HG03457 (cell line): ENCODE measurements around the gene BAZ1B.
A peak's percentile ranks its signal among the peaks of the same experiment; 100 is the strongest.
"Not testable (repeated sequence)": the region's sequence is repeated elsewhere in the genome, so short reads cannot be mapped to it uniquely, and the experiment has no call there.

ENCODE experiments used
- ATAC-seq: cut with Tn5 transposase; IDR thresholded peaks from one replicate; pipeline ENCODE4 v1.9.1; 2021; ENCODE audit warnings: moderate number of reproducible peaks; ENCODE audit not compliant: unreplicated experiment

BAZ1B gene

GRCh38 chr7:73447121-73447733 lies 74.9 kb downstream of the BAZ1B start:
- no peak for ATAC-seq

- no peak for ATAC-seq
These were observed 75.4 kb downstream of the BAZ1B start for GRCh38 chr7:73446682-73447081.

- ATAC-seq, result no peak
These were observed 78.4 kb downstream of the BAZ1B start for GRCh38 chr7:73443548-73444255.

GRCh38 chr7:73442903-73443500 lies 79.1 kb downstream of the BAZ1B start:
- ATAC-seq, result no peak

- ATAC-seq, result no peak
These were observed 79.7 kb downstream of the BAZ1B start for GRCh38 chr7:73442222-73442902.

GRCh38 chr7:73439410-73439704 lies 82.7 kb downstream of the BAZ1B start:
- no peak for ATAC-seq

- ATAC-seq, result no peak
These were observed 83.3 kb downstream of the BAZ1B start for GRCh38 chr7:73438547-73439409.

GRCh38 chr7:73437621-73438416 lies 84.3 kb downstream of the BAZ1B start:
- no peak for ATAC-seq

GRCh38 chr7:73437091-73437490 lies 85.0 kb downstream of the BAZ1B start:
- no peak for ATAC-seq

- no peak for ATAC-seq
These were observed 85.8 kb downstream of the BAZ1B start for GRCh38 chr7:73436031-73436929.

- ATAC-seq, result no peak
These were observed 86.6 kb downstream of the BAZ1B start for GRCh38 chr7:73435471-73436009.

GRCh38 chr7:73434701-73435069 lies 87.4 kb downstream of the BAZ1B start:
- ATAC-seq, result no peak

GRCh38 chr7:73433924-73434700 lies 88.0 kb downstream of the BAZ1B start:
- peak; percentile 16 for ATAC-seq

GRCh38 chr7:73432676-73433075 lies 89.4 kb downstream of the BAZ1B start:
- ATAC-seq, result no peak

- no peak for ATAC-seq
These were observed 90.9 kb downstream of the BAZ1B start for GRCh38 chr7:73431041-73431835.

- ATAC-seq, result not testable (repeated sequence)
These were observed 91.6 kb downstream of the BAZ1B start for GRCh38 chr7:73430540-73430939.
